ENCODE results near the gene CTTNBP2. TPM values are rescaled to one million over a fixed set of nuclear protein-coding genes. Genes with fewer than 3 reads are reported as not detected.

The CTTNBP2 gene
- total RNA-seq, 1 experiment from 2014 or later = 17.6 TPM

DNA sequence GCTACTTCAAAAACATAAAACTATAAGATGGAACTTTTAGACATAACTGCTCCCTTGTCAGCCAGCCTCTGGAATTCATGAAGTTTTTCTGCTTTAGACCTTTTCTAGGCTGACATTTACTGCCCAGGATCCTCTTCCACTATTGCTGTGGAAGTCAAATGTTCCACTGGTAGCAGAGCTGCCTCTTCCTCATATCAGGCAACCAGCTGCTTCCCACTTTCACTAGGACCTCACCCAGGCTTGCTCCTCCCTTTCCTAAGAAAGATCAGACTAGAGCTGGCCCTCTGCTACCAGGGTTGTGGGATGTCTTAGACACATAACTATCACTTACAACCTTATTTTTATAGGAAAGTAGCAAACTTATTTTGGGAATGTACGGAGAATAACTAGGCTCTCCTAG lies 121.5 kb downstream of the CTTNBP2 start:
- no peaks in the 10 kb centered on the region for H3K9me3 Mint-ChIP-seq
- TF ChIP-seq, protein P1, sequence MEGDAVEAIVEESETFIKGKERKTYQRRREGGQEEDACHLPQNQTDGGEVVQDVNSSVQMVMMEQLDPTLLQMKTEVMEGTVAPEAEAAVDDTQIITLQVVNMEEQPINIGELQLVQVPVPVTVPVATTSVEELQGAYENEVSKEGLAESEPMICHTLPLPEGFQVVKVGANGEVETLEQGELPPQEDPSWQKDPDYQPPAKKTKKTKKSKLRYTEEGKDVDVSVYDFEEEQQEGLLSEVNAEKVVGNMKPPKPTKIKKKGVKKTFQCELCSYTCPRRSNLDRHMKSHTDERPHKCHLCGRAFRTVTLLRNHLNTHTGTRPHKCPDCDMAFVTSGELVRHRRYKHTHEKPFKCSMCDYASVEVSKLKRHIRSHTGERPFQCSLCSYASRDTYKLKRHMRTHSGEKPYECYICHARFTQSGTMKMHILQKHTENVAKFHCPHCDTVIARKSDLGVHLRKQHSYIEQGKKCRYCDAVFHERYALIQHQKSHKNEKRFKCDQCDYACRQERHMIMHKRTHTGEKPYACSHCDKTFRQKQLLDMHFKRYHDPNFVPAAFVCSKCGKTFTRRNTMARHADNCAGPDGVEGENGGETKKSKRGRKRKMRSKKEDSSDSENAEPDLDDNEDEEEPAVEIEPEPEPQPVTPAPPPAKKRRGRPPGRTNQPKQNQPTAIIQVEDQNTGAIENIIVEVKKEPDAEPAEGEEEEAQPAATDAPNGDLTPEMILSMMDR (conservative IDR thresholded peaks at IDR 0.05) = no peak
- Histone ChIP-seq H4K91ac (ENCODE audit: insufficient read length, low read depth, low read length) (no peak overlapping the region), H2BK120ac (ENCODE audit: low read depth, low read length, poor library complexity, severe bottlenecking) (no peak overlapping the region), H2BK5ac (ENCODE audit: insufficient read length, low read length) (no peak overlapping the region), H2AFZ (ENCODE audit: low read length) (no peak overlapping the region), H2BK20ac (ENCODE audit: low read depth, low read length, poor library complexity, severe bottlenecking) (no peak overlapping the region), H3T11ph (ENCODE audit: low read length) (no peak overlapping the region), H3K18ac (ENCODE audit: insufficient read length, low read depth, low read length) (no peak overlapping the region), H3K4me1 (ENCODE audit: insufficient read depth, low read length) (no peaks in the 10 kb centered on the region), H2BK15ac (ENCODE audit: low read depth, low read length) (no peak overlapping the region), H3K56ac (ENCODE audit: insufficient read length, low read depth, low read length) (no peak overlapping the region), H3K79me2 (ENCODE audit: insufficient read depth, low read length) (no peaks in the 10 kb centered on the region), H3K14ac (ENCODE audit: insufficient read depth, low read length) (no peak overlapping the region), H3K4ac (ENCODE audit: low read depth, low read length) (no peak overlapping the region), H4K8ac (replicated peaks; ENCODE audit: insufficient read length, low read depth, low read length) (no peak overlapping the region), H3K4me2 (ENCODE audit: insufficient read depth, insufficient read length, low read length) (no peak overlapping the region), H3K27ac (ENCODE audit: insufficient read length, low read depth, low read length) (no peak overlapping the region), H3K23ac (ENCODE audit: insufficient read length, low read depth, low read length) (no peak overlapping the region), H3K9me3 (ENCODE audit: control insufficient read depth, low read depth, low read length) (no peaks in the 10 kb centered on the region), H2BK12ac (ENCODE audit: insufficient read length, low read depth, low read length) (no peak overlapping the region), H3K79me1 (ENCODE audit: insufficient read depth, low read depth, low read length, poor library complexity, severe bottlenecking) (no peaks in the 10 kb centered on the region), H3K27me3 (ENCODE audit: insufficient read depth, low read length) (no peaks in the 10 kb centered on the region), H3K9ac (ENCODE audit: extremely low read depth, insufficient read length, low read length) (no peak overlapping the region), H3K23me2 (ENCODE audit: insufficient read length, low read depth, low read length, poor library complexity, severe bottlenecking) (no peaks in the 10 kb centered on the region), H4K5ac (ENCODE audit: insufficient read length, low read depth, low read length) (no peak overlapping the region), H2AK5ac (ENCODE audit: insufficient read length, low read length) (no peak overlapping the region), H4K20me1 (ENCODE audit: control insufficient read depth, insufficient read depth, insufficient read length) (no peaks in the 10 kb centered on the region)
- H3K27ac Mint-ChIP-seq = 0 out of 7 replicates have a peak overlapping the region, but pooled peaks of 1 of the 3 experiments have one; percentile 33
- peaks cover 3 to 11% of the 10 kb centered on the region in 2 experiments; a peak in 2 of 4 replicates for H3K4me1 Mint-ChIP-seq
- no peak for DNase-seq
- no peaks in the 10 kb centered on the region for H3K27me3 Mint-ChIP-seq (ENCODE audit: low read depth)
- no CpG with 5 or more reads among the region's 1 CpG for WGBS (ENCODE audit: extremely low coverage, insufficient read length, low lambda C conversion rate)
- peaks cover 14 to 27% (median 18%) of the 10 kb centered on the region in 3 experiments; a peak in 5 of 7 replicates for H3K36me3 Mint-ChIP-seq (ENCODE audit: insufficient read depth in 1 of 3, low read depth in 3 of 3)
- H3K4me3 Mint-ChIP-seq = no peak overlapping the region
